Osteocyte (in vitro differentiated cells): ENCODE data around the gene TRIP11. TPM values are rescaled to one million over a fixed set of nuclear protein-coding genes. Genes with fewer than 3 reads are reported as not detected.

Experiments used
- DNase-seq: peaks from one replicate; pipeline ENCODE4 v3.0.0; 2021; ENCODE audit warnings: mixed read lengths; ENCODE audit not compliant: unreplicated experiment; ENCODE audit errors: extremely low spot score
- H3K27ac Mint-ChIP-seq: one replicate; pipeline ENCODE4 v1.8.0; 2021; ENCODE audit warnings: mild to moderate bottlenecking, mixed read lengths; ENCODE audit not compliant: unreplicated experiment
- H3K27me3 Mint-ChIP-seq: one replicate; pipeline ENCODE4 v1.8.0; 2021; ENCODE audit warnings: mixed read lengths; ENCODE audit not compliant: unreplicated experiment
- H3K36me3 Mint-ChIP-seq: one replicate; pipeline ENCODE4 v1.8.0; 2021; ENCODE audit warnings: mixed read lengths; ENCODE audit not compliant: unreplicated experiment
- H3K4me1 Mint-ChIP-seq: one replicate; pipeline ENCODE4 v1.8.0; 2021; ENCODE audit warnings: mixed read lengths; ENCODE audit not compliant: unreplicated experiment
- H3K4me3 Mint-ChIP-seq: one replicate; pipeline ENCODE4 v1.8.0; 2021; ENCODE audit warnings: mild to moderate bottlenecking, moderate library complexity, mixed read lengths; ENCODE audit not compliant: unreplicated experiment
- H3K9me3 Mint-ChIP-seq: one replicate; pipeline ENCODE4 v1.8.0; 2021; ENCODE audit warnings: mixed read lengths; ENCODE audit not compliant: unreplicated experiment
- CTCF ChIP-seq: fragments of 200-600 bp; sonication (generic); IDR thresholded peaks from 2 replicates; pipeline ENCODE4 v1.5.0; 2021; ENCODE audit warnings: antibody characterized with exemption, mild to moderate bottlenecking, moderate library complexity
- total RNA-seq: library from RNA; stranded (reverse); gene quantifications from 2 replicates; pipeline ENCODE4 v1.2.1, GENCODE V29; 2021

TRIP11 gene
- total RNA-seq, 1 donor from 2014 or later: 75.1 TPM

GRCh38 chr14:92010644-92011043, 29.2 kb downstream of the TRIP11 start:
- no peak for TF ChIP-seq CTCF
- H3K36me3 Mint-ChIP-seq: peaks cover 50% of the 10 kb centered on the region
- no peak for DNase-seq
- no peaks in the 10 kb centered on the region for H3K4me1 Mint-ChIP-seq
- H3K9me3 Mint-ChIP-seq: no peaks in the 10 kb centered on the region
- no peak overlapping the region for H3K27ac Mint-ChIP-seq
- H3K27me3 Mint-ChIP-seq: no peaks in the 10 kb centered on the region
- H3K4me3 Mint-ChIP-seq: no peak overlapping the region

GRCh38 chr14:92009604-92010003, 30.3 kb downstream of the TRIP11 start:
- H3K4me1 Mint-ChIP-seq: no peaks in the 10 kb centered on the region
- no peaks in the 10 kb centered on the region for H3K27me3 Mint-ChIP-seq
- no peak overlapping the region for H3K27ac Mint-ChIP-seq
- H3K36me3 Mint-ChIP-seq: peaks cover 59% of the 10 kb centered on the region
- H3K9me3 Mint-ChIP-seq: no peaks in the 10 kb centered on the region
- TF ChIP-seq CTCF: no peak
- no peak for DNase-seq
- no peak overlapping the region for H3K4me3 Mint-ChIP-seq

- TF ChIP-seq CTCF: no peak
- H3K4me1 Mint-ChIP-seq: peaks cover 1% of the 10 kb centered on the region
- H3K36me3 Mint-ChIP-seq: peaks cover 49% of the 10 kb centered on the region
- no peaks in the 10 kb centered on the region for H3K27me3 Mint-ChIP-seq
- no peak for DNase-seq
- no peaks in the 10 kb centered on the region for H3K9me3 Mint-ChIP-seq
- H3K27ac Mint-ChIP-seq: no peak overlapping the region
- no peak overlapping the region for H3K4me3 Mint-ChIP-seq
Observed at GRCh38 chr14:92005019-92005418, 34.8 kb downstream of the TRIP11 start.

GRCh38 chr14:92004062-92004461, 35.8 kb downstream of the TRIP11 start:
- no peak for DNase-seq
- H3K36me3 Mint-ChIP-seq: peaks cover 52% of the 10 kb centered on the region

More at GRCh38 chr14:92004062-92004461, 35.8 kb downstream of the TRIP11 start:
- no peak for TF ChIP-seq CTCF
- H3K4me3 Mint-ChIP-seq: no peak overlapping the region
- H3K9me3 Mint-ChIP-seq: no peaks in the 10 kb centered on the region
- peaks cover 3% of the 10 kb centered on the region for H3K4me1 Mint-ChIP-seq
- H3K27ac Mint-ChIP-seq: no peak overlapping the region
- no peaks in the 10 kb centered on the region for H3K27me3 Mint-ChIP-seq
